Transverse colon (tissue), 4 donors: ENCODE results near the gene RRH. TPM values are rescaled to one million over a fixed set of nuclear protein-coding genes. Genes with fewer than 3 reads are reported as not detected.
"Not testable (repeated sequence)": the region's sequence is repeated elsewhere in the genome, so short reads cannot be mapped to it uniquely, and the experiment has no call there.

Experiments
- DNase-seq: peaks from one replicate; pipeline ENCODE4 v3.0.0-alpha.2; 2019
- H3K27ac ChIP-seq, 4 donors: fragments of 200-600 bp; sonication (generic); 2 replicates each; pipeline ENCODE4 v1.5.1; 2016 to 2018; ENCODE audit warnings: inconsistent platforms in 4 of 4
- H3K27me3 ChIP-seq: fragments of 200-600 bp; sonication (generic); 2 replicates; pipeline ENCODE4 v1.5.1; 2017; ENCODE audit warnings: inconsistent platforms
- H3K36me3 ChIP-seq, 4 donors: fragments of 200-600 bp; sonication (generic); 2 replicates each; pipeline ENCODE4 v1.5.1; 2017 to 2019; ENCODE audit warnings: inconsistent platforms in 4 of 4
- H3K4me1 ChIP-seq, 4 donors: fragments of 200-600 bp; sonication (generic); 2 replicates each; pipeline ENCODE4 v1.5.1; 2017 to 2020; ENCODE audit warnings: inconsistent platforms in 4 of 4
- H3K4me3 ChIP-seq, 4 donors: fragments of 200-600 bp; sonication (generic); 1 replicate in 1 of 4; 2 replicates in 3 of 4; pipeline versions ENCODE4 v1.5.1 to v1.6.1; 2017 to 2019; ENCODE audit warnings: inconsistent platforms in 4 of 4
- H3K9me3 ChIP-seq, 2 donors: fragments of 200-600 bp; sonication (generic); 2 replicates each; pipeline ENCODE4 v1.5.1; 2017 to 2019; ENCODE audit warnings: inconsistent platforms in 2 of 2
- CTCF ChIP-seq, 5 experiments: fragments of 200-600 bp in 3 of 5; fragments of 450-650 bp in 2 of 5; sonication (generic) in 3 of 5; IDR thresholded peaks; 1 replicate in 2 of 5; 2 replicates in 3 of 5; pipeline ENCODE4 v1.5.1; 2016 to 2017; ENCODE audit warnings: antibody characterized with exemption in 5 of 5, inconsistent platforms in 3 of 5, mild to moderate bottlenecking in 2 of 5, moderate library complexity in 1 of 5
- EP300 ChIP-seq: sonication (generic); formaldehyde crosslinking; IDR thresholded peaks from one replicate; pipeline ENCODE4 v1.6.1; 2017; ENCODE audit warnings: antibody characterized with exemption, low read depth
- POLR2A ChIP-seq: fragments of 450-650 bp; IDR thresholded peaks from one replicate; pipeline ENCODE4 v1.6.1; 2016; ENCODE audit warnings: antibody characterized with exemption, mild to moderate bottlenecking, moderate library complexity
- POLR2AphosphoS5 ChIP-seq, 3 donors: sonication (generic); formaldehyde crosslinking; IDR thresholded peaks; one replicate each; pipeline ENCODE4 v1.6.1; 2016; ENCODE audit warnings: antibody characterized with exemption in 3 of 3
- WGBS, 2 donors: methylation state at CpG; one replicate each; pipeline ENCODE4 v1.1.5; 2018; ENCODE audit warnings: low coverage in 1 of 2; 5-methylcytosine and 5-hydroxymethylcytosine counted together
- in situ Hi-C, 4 donors: fragments of 200-750 bp; cut with MboI; loops; one replicate each; pipeline versions ENCODE4 v1.15.0 to v1.15.1; 2017; ENCODE audit warnings: low sequenced_read_pairs in 3 of 4, low pct_ligation_motif_present in 1 of 4, low pct_unique_long_range_greater_than_20kb in 1 of 4
- intact Hi-C: fragments of 100-400 bp; cut with DNase I; formaldehyde crosslinking; loops from one replicate; pipeline ENCODE4 v1.15.1; 2023; ENCODE audit warnings: low total_unique reads
- total RNA-seq, 4 donors: library from RNA; depleted of rRNA; stranded (reverse); fragments of >200 nt; gene quantifications; one replicate each; pipeline ENCODE4 v1.1.0, GENCODE V29; 2016

RRH gene
- total RNA-seq, 4 donors from 2014 or later, result not detected

DNA sequence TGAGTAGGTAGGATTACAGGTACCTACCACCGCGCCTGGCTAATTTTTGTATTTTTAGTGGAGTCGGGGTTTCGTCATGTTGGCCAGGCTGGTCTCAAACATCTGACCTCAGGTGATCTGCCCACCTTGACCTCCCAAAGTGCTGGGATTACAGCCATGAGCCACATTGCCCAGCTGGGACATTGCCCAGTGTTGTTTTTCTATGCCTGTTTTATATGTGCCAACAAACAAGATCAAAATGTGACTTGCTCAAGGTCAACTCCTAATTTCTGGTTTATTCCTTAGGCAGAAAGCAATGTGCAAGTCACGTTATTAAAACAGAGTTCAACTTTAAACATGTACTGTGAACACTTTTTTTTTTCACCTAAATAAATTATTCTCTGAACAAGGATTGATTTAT lies 22.8 kb downstream of the RRH start:
- no peak for DNase-seq
- TF ChIP-seq CTCF (IDR thresholded peaks at IDR 0.05) (no peak), POLR2AphosphoS5 (IDR thresholded peaks at IDR 0.05) (no peak), POLR2A (no peak), EP300 (no peak)
- H3K4me1 ChIP-seq, result peaks cover 0 to 5% (median 0%) of the 10 kb centered on the region in 4 donors
- WGBS, 2 donors, result 76 to 77% methylated on average over 5 of the region's 5 CpGs
- no peak overlapping the region for H3K4me3 ChIP-seq
- H3K9me3 ChIP-seq, result no peaks in the 10 kb centered on the region
- H3K27ac ChIP-seq, result no peak overlapping the region
- no peaks in the 10 kb centered on the region for H3K27me3 ChIP-seq
- in situ Hi-C loops, result no loop called here
- intact Hi-C loops, result no loop called here
- H3K36me3 ChIP-seq, result no peaks in the 10 kb centered on the region

DNA sequence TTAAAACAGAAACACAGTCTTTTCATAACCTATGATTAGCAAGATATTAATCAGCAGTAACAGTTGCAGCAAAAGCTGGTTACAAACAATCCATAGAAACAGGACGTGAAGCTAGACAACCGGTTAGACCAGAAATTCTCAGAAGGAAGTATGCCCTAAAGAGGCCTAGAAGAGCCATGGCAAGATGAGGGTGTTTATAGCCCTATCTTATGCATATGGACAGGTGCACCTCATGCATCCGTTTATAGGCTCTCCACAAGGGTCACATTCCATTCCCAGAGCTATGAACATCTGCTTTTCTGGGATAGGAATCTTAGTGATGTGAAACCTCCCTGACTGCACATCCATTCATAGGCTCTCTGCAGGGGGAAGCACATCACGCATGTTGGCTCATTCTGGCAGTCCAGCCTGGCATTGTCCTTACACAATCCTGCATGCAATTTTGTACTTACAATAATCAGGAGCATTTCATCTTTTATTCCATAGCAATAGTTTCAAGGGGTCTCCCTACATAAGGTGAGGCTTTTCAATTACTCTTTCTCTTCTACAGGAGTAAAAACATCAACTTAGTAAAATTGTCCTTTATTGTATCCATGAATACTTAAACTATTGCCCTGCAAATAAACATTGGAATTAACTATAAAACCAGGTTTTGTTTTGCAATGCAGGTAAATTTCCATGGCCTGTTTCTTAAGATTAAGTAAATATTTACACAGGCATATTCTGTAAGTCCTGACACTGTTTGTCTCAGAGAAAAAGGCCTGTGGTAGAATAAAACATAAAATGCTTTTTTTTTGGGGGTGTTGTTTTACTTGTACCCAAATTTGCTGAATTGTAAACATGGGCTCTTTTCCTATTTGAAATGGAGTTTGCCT lies 31.9 kb downstream of the RRH start:
- H3K27ac ChIP-seq, H3K4me1 ChIP-seq, H3K27me3 ChIP-seq, intact Hi-C loops, DNase-seq, H3K4me3 ChIP-seq, in situ Hi-C loops, H3K36me3 ChIP-seq: not testable (repeated sequence)
- WGBS, 2 donors, result 54 to 100% methylated on average over 1 to 4 of the region's 4 CpGs
- peaks cover 8 to 13% of the 10 kb centered on the region in 2 donors for H3K9me3 ChIP-seq

GRCh38 chr4:109861271-109861670 lies 33.5 kb downstream of the RRH start:
- H3K9me3 ChIP-seq, result peaks cover 8 to 13% of the 10 kb centered on the region in 2 donors
- 86 to 87% methylated on average over 1 to 2 of the region's 2 CpGs for WGBS, 2 donors
- intact Hi-C loops, result no loop called here

GRCh38 chr4:109861916-109862511 lies 34.2 kb downstream of the RRH start:
- H3K27ac ChIP-seq, result no peak overlapping the region
- WGBS, 2 donors, result 87 to 88% methylated on average over 3 of the region's 3 CpGs
- no peak overlapping the region for H3K4me3 ChIP-seq
- no peak for TF ChIP-seq POLR2A
- TF ChIP-seq EP300, result no peak
- TF ChIP-seq POLR2AphosphoS5 (IDR thresholded peaks at IDR 0.05), result no peak
- TF ChIP-seq CTCF (IDR thresholded peaks at IDR 0.05), result no peak
- DNase-seq, result no peak
- intact Hi-C loops (no loop called here), in situ Hi-C loops (no loop called here)
- no peaks in the 10 kb centered on the region for H3K4me1 ChIP-seq
- H3K27me3 ChIP-seq, result no peaks in the 10 kb centered on the region
- peaks cover 8 to 13% of the 10 kb centered on the region in 2 donors for H3K9me3 ChIP-seq
- no peaks in the 10 kb centered on the region for H3K36me3 ChIP-seq

More at GRCh38 chr4:109861271-109861670, 33.5 kb downstream of the RRH start:
- DNase-seq, result no peak
- H3K36me3 ChIP-seq, result no peaks in the 10 kb centered on the region
- H3K4me1 ChIP-seq, result no peaks in the 10 kb centered on the region
- no peak overlapping the region for H3K4me3 ChIP-seq
- H3K27ac ChIP-seq, result no peak overlapping the region
- in situ Hi-C loops, result no loop called here
- H3K27me3 ChIP-seq, result no peaks in the 10 kb centered on the region
- TF ChIP-seq EP300 (no peak), POLR2AphosphoS5 (IDR thresholded peaks at IDR 0.05) (no peak), CTCF (IDR thresholded peaks at IDR 0.05) (no peak), POLR2A (no peak)
